HG02759 (cell line): ENCODE results near the gene GBP3.
"Not testable (repeated sequence)": the region's sequence is repeated elsewhere in the genome, so short reads cannot be mapped to it uniquely, and the experiment has no call there.

Source experiments
- ATAC-seq: cut with Tn5 transposase; IDR thresholded peaks from one replicate; pipeline ENCODE4 v1.9.1; 2021; ENCODE audit warnings: mild to moderate bottlenecking, moderate library complexity; ENCODE audit not compliant: unreplicated experiment

GBP3 gene

DNA sequence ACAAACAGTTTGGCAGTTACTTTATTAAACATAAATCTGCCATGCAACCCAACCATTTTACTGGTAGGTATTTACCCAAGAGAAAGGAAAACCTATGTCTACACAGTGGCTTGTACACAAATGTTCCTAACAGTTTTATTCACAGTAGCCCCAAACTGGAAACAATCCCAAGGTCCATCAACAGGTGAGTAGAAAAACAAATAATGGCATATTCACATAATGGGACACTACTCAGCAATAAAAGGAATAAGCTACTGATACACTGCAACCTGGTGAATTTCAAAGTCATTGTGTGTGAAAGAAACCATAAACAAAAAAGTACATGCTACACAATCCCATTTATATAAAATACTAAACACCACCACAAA, 42.9 kb downstream of the GBP3 start:
- ATAC-seq: no peak

DNA sequence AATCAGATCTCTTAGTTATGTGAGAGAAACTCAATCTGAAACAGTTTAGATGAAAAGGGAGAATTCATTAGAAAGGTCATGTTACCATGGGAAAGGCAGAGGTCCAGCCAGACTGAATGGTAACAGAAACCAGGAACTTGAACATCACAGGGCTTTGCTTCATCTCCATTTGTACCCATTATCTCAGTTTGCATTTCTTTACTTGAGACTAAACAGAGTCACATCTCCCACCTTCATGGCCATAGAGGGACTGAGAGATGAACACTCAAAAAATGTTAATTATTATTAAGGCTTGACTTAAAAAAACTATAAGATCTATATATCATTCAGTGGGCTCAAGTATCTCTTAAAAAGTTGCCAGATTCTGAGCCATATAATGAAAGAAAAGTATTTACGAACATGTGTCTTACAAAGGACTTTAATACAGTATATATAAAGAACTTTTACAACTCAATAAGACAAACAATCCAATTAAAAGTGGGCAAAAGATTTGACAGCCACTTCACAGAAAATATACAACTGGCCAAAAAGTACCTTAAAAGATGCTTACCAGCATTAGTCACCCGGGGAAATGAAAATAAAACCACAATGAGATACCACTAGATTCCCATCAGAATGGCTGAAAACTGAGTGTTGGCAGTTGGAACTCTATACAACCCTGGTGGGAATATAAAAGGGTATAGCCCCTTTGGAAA, 43.5 kb downstream of the GBP3 start:
- no peak for ATAC-seq

DNA sequence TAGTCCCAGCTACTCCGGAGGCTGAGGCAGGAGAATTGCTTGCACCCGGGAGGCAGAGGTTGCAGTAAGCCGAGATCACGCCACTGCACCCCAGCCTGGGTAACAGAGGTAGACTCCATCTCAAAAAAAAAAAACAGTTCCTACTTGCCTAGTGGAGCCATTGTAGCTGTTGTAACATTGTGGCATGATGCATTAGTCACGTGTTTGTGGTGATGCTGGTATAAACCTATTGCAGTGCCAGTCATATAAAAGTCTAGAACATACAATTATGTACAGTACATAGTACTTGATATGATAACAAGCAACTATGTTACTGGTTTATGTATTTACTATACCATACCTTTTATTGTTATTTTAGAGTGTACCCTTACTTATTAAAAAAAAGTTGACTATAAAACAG, 46.4 kb downstream of the GBP3 start:
- no peak for ATAC-seq

DNA sequence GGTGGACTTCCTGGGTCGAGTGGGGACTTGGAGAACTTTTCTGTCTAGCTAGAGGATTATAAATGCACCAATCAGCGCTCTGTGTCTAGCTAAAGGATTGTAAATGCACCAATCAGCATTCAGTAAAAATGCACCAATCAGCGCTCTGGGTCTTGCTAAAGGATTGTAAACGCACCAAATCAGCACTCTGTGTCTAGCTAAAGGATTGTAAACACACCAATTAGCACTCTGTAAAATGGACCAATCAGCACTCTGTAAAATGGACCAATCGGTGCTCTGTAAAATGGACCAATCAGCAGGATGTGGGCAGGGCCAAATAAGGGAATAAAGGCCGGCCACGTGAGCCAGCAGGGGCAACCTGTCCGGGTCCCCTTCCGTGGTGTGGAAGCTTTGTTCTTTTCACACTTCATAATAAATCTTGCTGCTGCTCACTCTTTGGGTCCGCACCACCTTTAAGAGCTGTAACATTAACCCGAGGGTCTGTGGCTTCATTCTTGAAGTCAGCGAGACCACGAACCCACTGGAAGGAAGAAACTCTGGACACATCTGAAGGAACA, 48.0 kb downstream of the GBP3 start:
- ATAC-seq: not testable (repeated sequence)

DNA sequence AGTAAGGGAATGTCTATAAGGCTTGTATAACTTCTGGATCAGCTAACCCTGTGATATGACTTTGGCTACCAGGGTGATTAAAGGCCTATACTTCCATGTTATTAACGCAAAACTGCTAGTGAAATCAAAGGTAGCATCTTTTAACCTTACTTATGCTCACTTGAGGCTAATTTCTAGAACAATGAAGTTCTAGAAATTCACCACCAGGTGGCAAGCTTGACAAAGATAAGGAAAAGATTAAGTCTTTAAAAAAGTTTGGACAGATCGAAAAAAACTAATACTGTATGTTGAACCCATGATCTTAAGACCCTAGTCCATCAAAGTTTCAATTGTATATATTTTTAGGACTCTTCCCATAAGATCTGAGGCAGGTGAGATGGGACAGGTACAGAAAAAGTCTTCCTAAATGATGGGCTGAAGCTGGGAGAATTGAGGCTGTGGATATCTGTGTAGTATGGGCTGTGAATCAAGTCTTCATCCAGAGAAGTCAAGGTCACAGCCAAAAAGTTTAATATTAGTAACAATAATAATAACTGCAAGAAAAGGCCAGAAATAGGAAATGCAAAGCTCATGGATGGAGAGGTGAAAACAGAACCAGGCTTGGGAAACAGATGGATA, 49.0 kb downstream of the GBP3 start:
- no peak for ATAC-seq

DNA sequence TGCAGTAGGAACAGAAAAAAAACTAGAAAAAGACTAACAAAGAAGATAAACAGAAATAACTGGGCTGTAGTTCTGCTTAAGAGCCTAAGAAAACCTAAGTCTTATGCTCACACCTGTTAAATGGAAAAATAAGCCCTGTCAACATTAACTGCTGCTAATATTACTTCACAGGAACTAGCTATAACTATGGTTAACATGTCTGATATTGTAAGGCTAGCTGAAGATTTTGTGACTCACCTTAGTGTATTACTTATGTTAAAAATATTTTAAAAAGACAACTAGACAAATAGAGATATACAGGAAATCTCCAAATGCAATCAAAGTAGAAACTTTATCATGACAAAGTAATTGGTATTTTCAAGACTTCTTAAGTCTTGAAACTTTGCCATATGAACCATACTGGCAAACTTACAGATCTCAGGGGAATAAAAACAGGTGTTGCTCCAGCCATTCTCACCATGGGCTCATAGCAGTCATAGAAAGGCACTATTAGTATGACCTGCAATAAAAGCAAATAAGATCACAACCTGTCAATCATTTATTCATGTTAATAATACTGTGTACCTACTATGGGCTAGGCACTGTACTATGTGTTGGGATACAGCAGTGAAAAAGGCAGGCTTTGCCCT, 60.9 kb downstream of the GBP3 start:
- no peak for ATAC-seq

DNA sequence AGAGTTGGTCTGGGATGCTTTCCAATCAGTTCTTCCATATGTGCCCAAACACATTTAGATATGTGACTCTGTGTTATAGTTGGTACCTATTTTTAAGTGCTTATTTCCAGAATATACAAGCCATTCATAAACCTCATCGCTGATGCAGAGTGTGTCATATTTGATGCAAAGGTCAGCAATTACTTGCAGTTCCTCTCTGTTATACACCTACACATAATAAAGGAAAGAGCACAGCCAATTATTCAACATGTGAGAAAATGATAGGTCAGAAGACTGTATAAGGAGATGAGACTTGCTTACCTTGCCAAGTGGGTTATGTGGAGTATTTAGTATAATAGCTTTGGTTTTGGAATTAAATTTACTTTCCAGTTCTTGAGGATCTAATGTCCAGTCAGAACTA, 61.6 kb downstream of the GBP3 start:
- ATAC-seq: no peak
